HepG2 (cell line): ENCODE results near the gene GLUL. TPM values are rescaled to one million over a fixed set of nuclear protein-coding genes. Genes with fewer than 3 reads are reported as not detected.

Source experiments
- ATAC-seq: fragments of 200-7000 bp; cut with Tn5 transposase; 3 replicates; pipeline ENCODE4 v1.9.1; 2020; ENCODE audit warnings: mild to moderate bottlenecking, moderate library complexity
- BruUV-seq: library from RNA; stranded (reverse); fragments of 400-500 nt; replicated peaks from 2 replicates; lab custom pipeline; 2021; lab: Mats Ljungman, UMichigan
- CTCF ChIA-PET: fragments of 300-600 bp; formaldehyde crosslinking; extraction: SDS; loops from one replicate; lab custom pipeline; 2021; ENCODE audit warnings: low total read pairs, inconsistent platforms, low intra/inter-chr PET ratio; lab: Yijun Ruan, JAX
- POLR2A ChIA-PET: fragments of 350-600 bp; sonication (Branson Sonifier 250); formaldehyde crosslinking; loops from one replicate; lab custom pipeline; 2020; ENCODE audit warnings: antibody characterized with exemption, inconsistent platforms; lab: Yijun Ruan, JAX
- DNase-seq: peaks from one replicate; pipeline ENCODE4 v3.0.0-alpha.2; 2015; ENCODE audit warnings: low spot score
- FAIRE-seq: peaks from 3 replicates; lab custom pipeline; 2011; peaks lifted over from hg19 to GRCh38; lab: Jason Lieb, UNC
- H2AFZ ChIP-seq: one replicate; pipeline ENCODE4 v1.6.1; 2011; ENCODE audit warnings: low read length, inconsistent platforms
- H3K27ac ChIP-seq: fragments of 300-600 bp; 3 replicates; pipeline ENCODE4 v1.8.0; 2011; ENCODE audit warnings: mixed run types, mild to moderate bottlenecking, mixed read lengths, low read length, inconsistent platforms; ENCODE audit not compliant: insufficient read depth; ENCODE audit errors: extremely low read length
- H3K27me3 ChIP-seq, 2 experiments: fragments of 200-600 bp in 1 of 2; 2 replicates in 1 of 2; 3 replicates in 1 of 2; pipeline versions ENCODE4 v1.6.0 to v1.8.0; 2011; ENCODE audit warnings: low read length in 2 of 2, mild to moderate bottlenecking in 2 of 2, moderate library complexity in 2 of 2, inconsistent platforms in 1 of 2; ENCODE audit not compliant: insufficient read depth in 2 of 2, control insufficient read depth in 1 of 2
- H3K36me3 ChIP-seq, 2 experiments: fragments of 200-600 bp in 1 of 2; replicated peaks in 1 of 2; 2 replicates in 1 of 2; 3 replicates in 1 of 2; pipeline versions ENCODE4 v1.5.1 to v1.8.0; 2011; ENCODE audit warnings: low read length in 2 of 2, inconsistent platforms in 1 of 2; ENCODE audit not compliant: insufficient read depth in 2 of 2, control insufficient read depth in 1 of 2
- H3K4me1 ChIP-seq: 2 replicates; pipeline ENCODE4 v1.5.1; 2012; ENCODE audit warnings: low read length, inconsistent platforms; ENCODE audit not compliant: insufficient read depth
- H3K4me2 ChIP-seq: 2 replicates; pipeline ENCODE4 v1.6.0; 2011; ENCODE audit warnings: low read depth, low read length, inconsistent platforms
- H3K4me3 ChIP-seq, 3 experiments: fragments of 200-600 bp in 1 of 3; sonication (generic), shearing (Covaris generic) in 1 of 3; replicated peaks in 1 of 3; 2 replicates each; pipeline ENCODE4 v1.5.1; 2011 to 2016; ENCODE audit warnings: low read length in 3 of 3, inconsistent platforms in 2 of 3, low read depth in 2 of 3, mild to moderate bottlenecking in 2 of 3, control low read depth in 1 of 3, mixed read lengths in 1 of 3; ENCODE audit not compliant: insufficient read depth in 1 of 3
- H3K79me2 ChIP-seq: one replicate; pipeline ENCODE4 v1.6.1; 2011; ENCODE audit warnings: low read length, inconsistent platforms; ENCODE audit not compliant: insufficient read depth
- H3K9ac ChIP-seq: 2 replicates; pipeline ENCODE4 v1.6.0; 2011; ENCODE audit warnings: mild to moderate bottlenecking, low read depth, low read length, inconsistent platforms; ENCODE audit not compliant: insufficient read depth
- H3K9me3 ChIP-seq: 2 replicates; pipeline ENCODE4 v1.5.1; 2012; ENCODE audit warnings: mild to moderate bottlenecking, low read length
- H4K20me1 ChIP-seq: 2 replicates; pipeline ENCODE4 v1.6.0; 2011; ENCODE audit warnings: inconsistent platforms, mild to moderate bottlenecking, low read length, moderate library complexity; ENCODE audit not compliant: insufficient read depth
- ARNT2 ChIP-seq: sonication (generic); formaldehyde crosslinking; IDR thresholded peaks from 2 replicates; pipeline ENCODE4 v1.8.0; 2022; ENCODE audit warnings: mild to moderate bottlenecking, low read depth, missing genetic modification reagents, moderate library complexity
- CCAR2 ChIP-seq: fragments of 200-400 bp; formaldehyde crosslinking; optimal IDR thresholded peaks from 2 replicates; pipeline ENCODE3; 2018; ENCODE audit warnings: low read depth, mild to moderate bottlenecking, low read length, moderate library complexity
- HNRNPK ChIP-seq: fragments of 200-400 bp; formaldehyde crosslinking; IDR thresholded peaks from 2 replicates; pipeline ENCODE4 v1.6.1; 2018; ENCODE audit warnings: low read length, low read depth, moderate library complexity, mild to moderate bottlenecking; ENCODE audit not compliant: poor library complexity, severe bottlenecking
- HNRNPL ChIP-seq: fragments of 200-400 bp; formaldehyde crosslinking; IDR thresholded peaks from 2 replicates; pipeline ENCODE4 v1.6.1; 2017; ENCODE audit warnings: mild to moderate bottlenecking, low read depth, low read length
- JDP2 ChIP-seq: sonication (generic); formaldehyde crosslinking; IDR thresholded peaks from 2 replicates; pipeline ENCODE4 v1.8.1; 2022; ENCODE audit warnings: missing genetic modification reagents, borderline replicate concordance
- NR2F1 ChIP-seq, 2 experiments: fragments of 450-650 bp in 1 of 2; formaldehyde crosslinking in 1 of 2; IDR thresholded peaks; 2 replicates each; pipeline versions ENCODE4 v1.5.0 to v1.6.1; 2016 to 2020; ENCODE audit warnings: mild to moderate bottlenecking in 1 of 2, missing compliant biosample characterization in 1 of 2, missing genetic modification reagents in 1 of 2, moderate library complexity in 1 of 2
- RFXAP ChIP-seq: sonication (generic); formaldehyde crosslinking; IDR thresholded peaks from 2 replicates; pipeline ENCODE4 v1.4.0; 2020; ENCODE audit warnings: missing genetic modification reagents, borderline replicate concordance
- SALL2 ChIP-seq: sonication (generic); formaldehyde crosslinking; IDR thresholded peaks from 2 replicates; pipeline ENCODE4 v1.8.1; 2023; ENCODE audit warnings: mild to moderate bottlenecking, missing genetic modification reagents, inconsistent platforms
- THAP11 ChIP-seq: IDR thresholded peaks from 2 replicates; pipeline ENCODE4 v1.6.1; 2016; ENCODE audit warnings: missing biosample characterization, missing genetic modification reagents
- ZBTB38 ChIP-seq: sonication (generic); formaldehyde crosslinking; IDR thresholded peaks from 2 replicates; pipeline ENCODE4 v1.5.1; 2020; ENCODE audit warnings: mild to moderate bottlenecking, missing genetic modification reagents
- ZNF720 ChIP-seq: sonication (generic); formaldehyde crosslinking; IDR thresholded peaks from 2 replicates; pipeline ENCODE4 v1.4.0; 2020; ENCODE audit warnings: missing genetic modification reagents
- ZNF747 ChIP-seq: sonication (generic); formaldehyde crosslinking; IDR thresholded peaks from 2 replicates; pipeline ENCODE4 v1.8.1; 2023; ENCODE audit warnings: missing genetic modification reagents, mild to moderate bottlenecking, borderline replicate concordance
- WGBS: methylation state at CpG from one replicate; pipeline ENCODE4 v1.1.6; 2017; ENCODE audit warnings: low lambda C conversion rate; 5-methylcytosine and 5-hydroxymethylcytosine counted together
- in situ Hi-C: cut with HindIII; loops from 2 replicates; pipeline ENCODE4 v1.10.0; 2017; ENCODE audit warnings: low pct_unique_long_range_greater_than_20kb; ENCODE audit not compliant: extremely low pct_ligation_motif_present
- intact Hi-C: fragments of 100-400 bp; cut with micrococcal nuclease; formaldehyde crosslinking; loops from one replicate; pipeline ENCODE4 v1.10.0; 2022; ENCODE audit not compliant: unreplicated experiment
- polyA plus RNA-seq, 8 experiments: library from polyadenylated mRNA; depleted of rRNA in 3 of 8; stranded (reverse) in 7 of 8; unstranded in 1 of 8; fragments of >200 nt; fragmentation: Illumina TruSeq in 4 of 8; extraction: Trizol in 4 of 8; gene quantifications; 2 replicates each; pipeline versions ENCODE4 v1.2.1 to v1.2.3, GENCODE V29; 2011 to 2016; ENCODE audit warnings: low read depth in 4 of 8, missing spikeins in 1 of 8, mixed read lengths in 1 of 8; ENCODE audit not compliant: insufficient read depth in 1 of 8
- total RNA-seq, 5 experiments: library from RNA; depleted of rRNA; stranded (reverse); fragments of >200 nt; fragmentation: Illumina TruSeq; extraction: Trizol; gene quantifications; 2 replicates each; pipeline ENCODE4 v1.2.3, GENCODE V29; 2016; ENCODE audit warnings: low read depth in 1 of 5
- TF ChIP-seq, protein P1 (sequence below): sonication (generic); formaldehyde crosslinking; IDR thresholded peaks from 2 replicates; pipeline ENCODE4 v1.4.0; 2020; ENCODE audit warnings: mild to moderate bottlenecking, missing genetic modification reagents
- TF ChIP-seq, protein P2 (sequence below): IDR thresholded peaks from 2 replicates; pipeline ENCODE4 v1.6.1; 2016
- TF ChIP-seq, protein P3 (sequence below): IDR thresholded peaks from 2 replicates; pipeline ENCODE4 v1.6.1; 2016; ENCODE audit warnings: low read depth, control low read depth
- TF ChIP-seq, protein P4 (sequence below): sonication (generic); formaldehyde crosslinking; IDR thresholded peaks from 2 replicates; pipeline ENCODE4 v1.4.0; 2020; ENCODE audit warnings: mild to moderate bottlenecking, missing genetic modification reagents, borderline replicate concordance

GLUL gene
- total and polyA plus RNA-seq, 2 of the 13 experiments (the other 11 are each of a cell fraction or from before 2014, with no cell fraction given): 423 to 827 TPM

DNA sequence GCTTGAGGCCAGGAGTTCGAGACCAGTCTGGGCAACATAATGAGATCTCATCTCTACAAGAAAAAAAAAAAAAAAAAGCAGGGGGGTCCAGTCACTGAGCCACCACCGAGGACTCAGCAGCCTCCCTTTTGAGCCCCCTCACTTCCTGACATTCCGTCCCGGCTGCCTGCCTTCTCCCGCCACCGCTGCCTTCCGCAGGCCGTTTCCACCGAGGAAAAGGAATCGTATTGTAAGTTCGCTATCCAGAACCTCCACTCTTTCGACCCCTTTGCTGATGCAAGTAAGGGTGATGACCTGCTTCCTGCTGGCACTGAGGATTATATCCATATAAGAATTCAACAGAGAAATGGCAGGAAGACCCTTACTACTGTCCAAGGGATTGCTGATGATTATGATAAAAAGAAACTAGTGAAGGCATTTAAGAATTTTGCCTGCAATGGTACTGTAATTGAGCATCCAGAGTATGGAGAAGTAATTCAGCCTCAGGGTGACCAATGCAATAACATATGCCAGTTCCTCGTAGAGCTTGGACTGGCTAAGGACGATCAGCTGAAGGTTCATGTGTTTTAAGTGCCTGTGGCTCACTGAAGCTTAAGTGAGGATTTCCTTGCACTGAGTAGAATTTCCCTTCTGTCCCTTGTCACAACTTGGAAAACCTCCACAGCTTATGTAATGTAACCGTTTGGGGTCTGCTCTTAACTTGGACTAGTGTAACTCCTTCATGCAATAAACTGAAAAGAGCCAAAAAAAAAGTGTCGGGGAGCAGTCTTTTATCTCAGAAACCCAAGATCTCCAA, 55.6 kb downstream of the GLUL start:
- no peak overlapping the region for H3K9ac ChIP-seq
- ChIA-PET CTCF (no interaction called here), POLR2A (interaction anchor here (1.3 kb wide), 1 partner anchor 56 kb away, joined by 3 read pairs; the partner anchor contains the start of gene GLUL)
- ATAC-seq (no peak), FAIRE-seq (no peak), DNase-seq (no peak)
- H3K36me3 ChIP-seq: no peaks in the 10 kb centered on the region
- no peaks in the 10 kb centered on the region for H3K79me2 ChIP-seq
- H3K4me1 ChIP-seq: peaks cover 63% of the 10 kb centered on the region
- no peaks in the 10 kb centered on the region for H3K9me3 ChIP-seq
- intact Hi-C loops (no loop called here), in situ Hi-C loops (no loop called here)
- H3K4me3 ChIP-seq: no peak overlapping the region
- no peak overlapping the region for H2AFZ ChIP-seq
- no peaks in the 10 kb centered on the region for H4K20me1 ChIP-seq
- no peak overlapping the region for H3K27ac ChIP-seq
- BruUV-seq: no TSS peak
- H3K27me3 ChIP-seq: no peaks in the 10 kb centered on the region; a peak in 1 of 5 replicates
- 63% methylated on average over 16 of the region's 16 CpGs for WGBS
- no peak overlapping the region for H3K4me2 ChIP-seq
- TF ChIP-seq RFXAP (CRISPR knock-in tag): no peak
- TF ChIP-seq ZBTB38 (CRISPR knock-in tag): no peak
- TF ChIP-seq, protein P1, sequence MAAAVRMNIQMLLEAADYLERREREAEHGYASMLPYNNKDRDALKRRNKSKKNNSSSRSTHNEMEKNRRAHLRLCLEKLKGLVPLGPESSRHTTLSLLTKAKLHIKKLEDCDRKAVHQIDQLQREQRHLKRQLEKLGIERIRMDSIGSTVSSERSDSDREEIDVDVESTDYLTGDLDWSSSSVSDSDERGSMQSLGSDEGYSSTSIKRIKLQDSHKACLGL: no peak
- no peak for TF ChIP-seq ZNF747 (CRISPR knock-in tag)
- TF ChIP-seq ZNF720 (CRISPR knock-in tag): no peak
- no peak for TF ChIP-seq NR2F1 (CRISPR knock-in tag; IDR thresholded peaks at IDR 0.05)
- no peak for TF ChIP-seq ARNT2 (CRISPR knock-in tag)
- no peak for TF ChIP-seq HNRNPK
- no peak for TF ChIP-seq SALL2 (CRISPR knock-in tag)
- no peak for TF ChIP-seq HNRNPL
- no peak for TF ChIP-seq JDP2
- no peak for TF ChIP-seq THAP11 (CRISPR knock-in tag)
- TF ChIP-seq, protein P2, sequence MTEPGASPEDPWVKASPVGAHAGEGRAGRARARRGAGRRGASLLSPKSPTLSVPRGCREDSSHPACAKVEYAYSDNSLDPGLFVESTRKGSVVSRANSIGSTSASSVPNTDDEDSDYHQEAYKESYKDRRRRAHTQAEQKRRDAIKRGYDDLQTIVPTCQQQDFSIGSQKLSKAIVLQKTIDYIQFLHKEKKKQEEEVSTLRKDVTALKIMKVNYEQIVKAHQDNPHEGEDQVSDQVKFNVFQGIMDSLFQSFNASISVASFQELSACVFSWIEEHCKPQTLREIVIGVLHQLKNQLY (CRISPR knock-in tag): no peak
- no peak for TF ChIP-seq CCAR2
- TF ChIP-seq, protein P3, sequence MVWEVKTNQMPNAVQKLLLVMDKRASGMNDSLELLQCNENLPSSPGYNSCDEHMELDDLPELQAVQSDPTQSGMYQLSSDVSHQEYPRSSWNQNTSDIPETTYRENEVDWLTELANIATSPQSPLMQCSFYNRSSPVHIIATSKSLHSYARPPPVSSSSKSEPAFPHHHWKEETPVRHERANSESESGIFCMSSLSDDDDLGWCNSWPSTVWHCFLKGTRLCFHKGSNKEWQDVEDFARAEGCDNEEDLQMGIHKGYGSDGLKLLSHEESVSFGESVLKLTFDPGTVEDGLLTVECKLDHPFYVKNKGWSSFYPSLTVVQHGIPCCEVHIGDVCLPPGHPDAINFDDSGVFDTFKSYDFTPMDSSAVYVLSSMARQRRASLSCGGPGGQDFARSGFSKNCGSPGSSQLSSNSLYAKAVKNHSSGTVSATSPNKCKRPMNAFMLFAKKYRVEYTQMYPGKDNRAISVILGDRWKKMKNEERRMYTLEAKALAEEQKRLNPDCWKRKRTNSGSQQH (CRISPR knock-in tag): no peak
- TF ChIP-seq, protein P4, sequence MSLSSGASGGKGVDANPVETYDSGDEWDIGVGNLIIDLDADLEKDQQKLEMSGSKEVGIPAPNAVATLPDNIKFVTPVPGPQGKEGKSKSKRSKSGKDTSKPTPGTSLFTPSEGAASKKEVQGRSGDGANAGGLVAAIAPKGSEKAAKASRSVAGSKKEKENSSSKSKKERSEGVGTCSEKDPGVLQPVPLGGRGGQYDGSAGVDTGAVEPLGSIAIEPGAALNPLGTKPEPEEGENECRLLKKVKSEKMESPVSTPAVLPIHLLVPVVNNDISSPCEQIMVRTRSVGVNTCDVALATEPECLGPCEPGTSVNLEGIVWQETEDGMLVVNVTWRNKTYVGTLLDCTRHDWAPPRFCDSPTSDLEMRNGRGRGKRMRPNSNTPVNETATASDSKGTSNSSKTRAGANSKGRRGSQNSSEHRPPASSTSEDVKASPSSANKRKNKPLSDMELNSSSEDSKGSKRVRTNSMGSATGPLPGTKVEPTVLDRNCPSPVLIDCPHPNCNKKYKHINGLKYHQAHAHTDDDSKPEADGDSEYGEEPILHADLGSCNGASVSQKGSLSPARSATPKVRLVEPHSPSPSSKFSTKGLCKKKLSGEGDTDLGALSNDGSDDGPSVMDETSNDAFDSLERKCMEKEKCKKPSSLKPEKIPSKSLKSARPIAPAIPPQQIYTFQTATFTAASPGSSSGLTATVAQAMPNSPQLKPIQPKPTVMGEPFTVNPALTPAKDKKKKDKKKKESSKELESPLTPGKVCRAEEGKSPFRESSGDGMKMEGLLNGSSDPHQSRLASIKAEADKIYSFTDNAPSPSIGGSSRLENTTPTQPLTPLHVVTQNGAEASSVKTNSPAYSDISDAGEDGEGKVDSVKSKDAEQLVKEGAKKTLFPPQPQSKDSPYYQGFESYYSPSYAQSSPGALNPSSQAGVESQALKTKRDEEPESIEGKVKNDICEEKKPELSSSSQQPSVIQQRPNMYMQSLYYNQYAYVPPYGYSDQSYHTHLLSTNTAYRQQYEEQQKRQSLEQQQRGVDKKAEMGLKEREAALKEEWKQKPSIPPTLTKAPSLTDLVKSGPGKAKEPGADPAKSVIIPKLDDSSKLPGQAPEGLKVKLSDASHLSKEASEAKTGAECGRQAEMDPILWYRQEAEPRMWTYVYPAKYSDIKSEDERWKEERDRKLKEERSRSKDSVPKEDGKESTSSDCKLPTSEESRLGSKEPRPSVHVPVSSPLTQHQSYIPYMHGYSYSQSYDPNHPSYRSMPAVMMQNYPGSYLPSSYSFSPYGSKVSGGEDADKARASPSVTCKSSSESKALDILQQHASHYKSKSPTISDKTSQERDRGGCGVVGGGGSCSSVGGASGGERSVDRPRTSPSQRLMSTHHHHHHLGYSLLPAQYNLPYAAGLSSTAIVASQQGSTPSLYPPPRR (CRISPR knock-in tag): no peak
